Activated CD8-positive, alpha-beta memory T cell treated with anti-CD3 and anti-CD28 coated beads for 36 hours (primary cell): Measurements from ENCODE around the gene DDX46. TPM values are rescaled to one million over a fixed set of nuclear protein-coding genes. Genes with fewer than 3 reads are reported as not detected.

ENCODE experiments used
- CTCF ChIA-PET: fragments of 350-600 bp; sonication (Branson Sonifier 250); formaldehyde crosslinking; loops from one replicate; lab custom pipeline; 2021; ENCODE audit warnings: antibody characterized with exemption; lab: Charles Lee
- POLR2A ChIA-PET: fragments of 350-600 bp; sonication (Branson Sonifier 250); formaldehyde crosslinking; loops from one replicate; lab custom pipeline; 2021; ENCODE audit warnings: antibody characterized with exemption; lab: Charles Lee
- total RNA-seq, 2 experiments: library from RNA; stranded (reverse); gene quantifications; one replicate each; pipeline ENCODE4 v1.2.3, GENCODE V29; 2021

Gene DDX46
- total RNA-seq, 2 experiments from 2014 or later = 80.4 to 81.7 TPM

DNA sequence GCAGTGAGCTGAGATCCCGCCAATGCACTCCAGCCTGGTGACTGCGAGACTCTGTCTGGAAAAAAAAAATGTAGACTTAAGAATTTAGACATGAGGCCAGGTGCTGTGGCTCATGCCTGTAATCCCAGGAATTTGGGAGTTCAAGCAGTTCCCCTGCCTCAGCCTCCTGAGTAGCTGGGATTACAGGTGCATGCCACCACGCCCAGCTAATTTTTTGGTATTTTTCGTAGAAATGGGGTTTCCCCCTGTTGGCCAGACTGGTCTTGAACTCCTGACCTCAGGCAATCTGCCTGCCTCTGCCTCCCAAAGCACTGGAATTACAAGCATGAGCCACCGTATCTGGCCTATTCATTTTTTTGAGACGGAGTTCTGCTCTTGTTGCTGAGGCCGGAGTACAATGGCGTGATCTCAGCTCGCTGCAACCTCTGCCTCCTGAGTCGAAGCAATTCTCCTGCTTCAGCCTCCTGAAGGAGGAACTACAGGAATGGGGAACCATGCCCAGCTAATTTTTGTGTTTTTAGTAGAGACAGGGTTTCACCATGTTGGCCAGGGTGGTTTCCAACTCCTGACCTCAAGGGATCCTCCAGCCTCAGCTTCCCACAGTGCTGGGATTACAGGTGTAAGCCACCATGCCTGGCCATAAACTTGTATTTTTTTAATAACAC is 14.0 kb downstream of the DDX46 start:
- POLR2A ChIA-PET = no interaction called here
- CTCF ChIA-PET = interaction anchor here (0.7 to 1.3 kb wide), 3 partner anchors 10 to 74 kb away, joined by 3 read pairs; no protein-coding TSS in a partner anchor

DNA sequence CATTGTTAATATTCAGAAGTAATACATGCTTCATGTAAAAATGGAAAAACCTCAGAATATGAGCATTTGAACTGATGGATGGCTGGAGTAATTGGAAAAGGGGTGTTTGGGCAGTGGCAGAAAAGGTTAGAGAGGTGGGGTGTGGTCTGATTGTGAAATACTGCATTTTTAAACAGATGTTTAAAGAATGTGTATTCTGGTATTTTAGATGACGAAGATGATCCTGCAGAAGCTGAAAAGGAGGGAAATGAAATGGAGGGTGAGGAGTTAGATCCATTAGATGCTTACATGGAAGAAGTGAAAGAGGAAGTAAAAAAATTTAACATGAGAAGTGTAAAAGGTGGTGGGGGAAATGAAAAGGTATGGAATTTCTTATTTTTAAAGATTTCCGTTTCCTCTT is 18.8 kb downstream of the DDX46 start:
- POLR2A ChIA-PET = no interaction called here
- CTCF ChIA-PET = interaction anchor here (0.6 to 1.0 kb wide), 3 partner anchors 19 to 101 kb away, joined by 3 read pairs; no protein-coding TSS in a partner anchor

DNA sequence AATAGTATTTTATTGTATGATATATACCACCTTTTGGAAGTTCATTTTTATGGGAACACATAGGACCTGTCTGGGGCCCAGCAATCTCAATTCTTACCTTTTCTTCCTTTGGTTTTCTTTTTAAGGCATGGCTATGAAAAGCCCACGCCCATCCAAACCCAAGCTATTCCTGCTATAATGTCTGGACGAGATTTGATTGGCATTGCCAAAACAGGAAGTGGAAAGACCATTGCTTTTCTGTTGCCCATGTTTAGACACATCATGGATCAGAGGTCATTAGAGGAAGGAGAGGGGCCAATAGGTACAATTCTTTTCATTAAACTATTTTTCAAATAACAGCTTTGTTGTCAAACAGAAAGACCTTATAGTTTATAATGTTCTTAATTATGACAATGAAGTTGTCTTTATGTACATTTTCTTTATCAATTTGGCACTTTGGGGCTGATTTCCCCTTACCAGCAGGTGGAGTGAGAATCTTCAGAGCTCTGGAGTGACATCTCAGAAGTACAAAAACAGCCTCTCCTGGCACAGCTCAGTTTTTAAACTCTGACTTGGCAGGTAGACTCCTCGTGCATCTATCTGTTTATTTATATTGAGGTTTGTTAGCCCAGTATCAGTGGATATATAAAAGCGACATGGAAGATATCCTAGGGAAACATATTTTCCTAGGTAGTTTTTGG is 25.8 kb downstream of the DDX46 start:
- CTCF ChIA-PET = interaction anchor here (0.6 to 1.1 kb wide), 2 partner anchors 116 to 120 kb away, joined by 3 read pairs; partner anchors contain the start of gene PCBD2
- POLR2A ChIA-PET = no interaction called here

DNA sequence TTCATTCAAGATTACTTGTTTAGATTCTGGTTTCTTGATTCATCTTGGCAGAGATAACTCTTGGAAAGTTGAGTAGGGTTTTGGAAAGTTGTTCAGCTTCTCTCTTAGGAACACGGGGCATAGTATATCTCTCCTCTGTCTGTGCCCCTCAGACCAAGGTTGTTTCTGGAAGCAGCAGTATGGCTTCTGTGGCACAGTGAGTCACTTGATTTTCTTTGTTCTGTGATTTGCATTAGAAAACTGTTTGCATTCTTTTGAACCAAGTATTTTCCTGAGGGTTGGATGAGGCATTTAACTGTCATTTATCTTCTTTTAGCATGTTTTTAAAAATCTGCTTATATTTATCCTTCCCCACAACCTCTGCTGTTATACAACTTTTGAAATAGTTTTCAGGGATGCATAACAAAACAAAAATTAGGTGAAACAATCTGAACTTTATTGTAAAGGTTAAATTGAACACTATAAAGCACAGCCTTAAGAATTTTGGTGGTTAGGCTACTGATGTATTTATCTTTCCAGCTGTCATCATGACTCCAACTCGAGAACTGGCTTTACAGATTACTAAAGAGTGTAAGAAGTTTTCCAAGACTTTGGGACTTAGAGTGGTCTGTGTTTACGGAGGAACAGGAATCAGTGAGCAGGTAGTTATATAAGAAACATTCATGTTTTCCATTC is 26.5 kb downstream of the DDX46 start:
- ChIA-PET POLR2A (no interaction called here), CTCF (interaction anchor here (1.1 kb wide), 1 partner anchor 120 kb away, joined by 3 read pairs; the partner anchor contains the start of gene PCBD2)

DNA sequence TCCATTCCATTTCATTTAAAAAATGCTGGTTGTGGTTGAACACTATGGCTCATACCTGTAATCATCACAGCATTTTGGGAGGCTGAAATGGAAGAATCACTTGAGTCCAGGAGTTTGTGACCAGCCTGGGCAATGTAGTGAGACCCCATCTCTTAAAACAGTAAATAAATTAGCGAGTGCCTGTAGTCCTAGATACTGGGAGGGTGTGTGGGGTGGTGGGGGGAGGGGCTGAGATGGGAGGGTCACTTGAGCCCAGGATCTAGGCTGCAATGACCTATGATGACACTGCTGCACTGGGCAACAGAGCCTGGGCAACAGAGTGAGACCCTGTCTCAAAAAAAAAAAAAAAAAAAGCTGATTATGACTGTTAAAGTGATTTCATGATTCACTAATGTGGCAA is 29.1 kb downstream of the DDX46 start:
- POLR2A ChIA-PET = no interaction called here
- CTCF ChIA-PET = interaction anchor here (0.6 kb wide), 1 partner anchor 74 kb away, joined by 4 read pairs; no protein-coding TSS in a partner anchor

DNA sequence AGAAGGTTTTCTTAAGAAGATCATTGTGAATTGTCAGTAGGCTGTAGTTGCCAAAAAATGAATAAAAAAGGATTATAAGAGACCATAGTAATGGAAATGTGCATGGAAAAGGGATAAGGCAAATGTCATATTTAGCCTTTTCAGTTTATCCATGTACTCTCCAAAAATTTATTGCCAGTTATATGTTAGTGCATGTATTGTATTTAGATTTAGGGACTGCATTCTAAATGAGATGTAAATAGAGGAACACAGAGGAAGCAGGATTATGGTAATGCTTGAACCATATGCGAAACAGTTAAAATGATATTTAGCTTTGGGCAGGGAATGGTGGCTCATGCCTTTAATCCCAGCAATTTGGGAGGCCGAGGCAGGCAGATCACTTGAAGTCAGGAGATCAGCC is 33.0 kb downstream of the DDX46 start:
- POLR2A ChIA-PET = no interaction called here
- CTCF ChIA-PET = no interaction called here

DNA sequence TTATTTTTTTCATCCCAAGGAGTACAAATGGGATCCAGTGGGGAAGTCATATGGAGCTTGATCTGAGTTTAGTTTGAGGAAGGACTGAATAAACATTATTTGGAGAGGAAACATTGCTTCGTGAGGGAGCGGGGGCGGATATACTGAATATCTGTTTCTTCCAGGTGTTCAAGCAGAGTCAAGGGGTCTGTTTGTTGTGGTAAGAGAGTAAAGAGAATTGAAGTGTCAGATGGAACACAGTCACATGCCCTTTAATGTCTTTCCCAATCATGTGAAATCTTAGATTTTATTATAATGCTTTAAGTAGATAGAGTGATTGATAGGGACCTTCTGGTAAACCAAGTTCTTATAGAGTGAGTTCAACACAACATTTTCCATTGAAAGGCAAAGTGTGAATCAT is 33.7 kb downstream of the DDX46 start:
- ChIA-PET CTCF (no interaction called here), POLR2A (no interaction called here)

DNA sequence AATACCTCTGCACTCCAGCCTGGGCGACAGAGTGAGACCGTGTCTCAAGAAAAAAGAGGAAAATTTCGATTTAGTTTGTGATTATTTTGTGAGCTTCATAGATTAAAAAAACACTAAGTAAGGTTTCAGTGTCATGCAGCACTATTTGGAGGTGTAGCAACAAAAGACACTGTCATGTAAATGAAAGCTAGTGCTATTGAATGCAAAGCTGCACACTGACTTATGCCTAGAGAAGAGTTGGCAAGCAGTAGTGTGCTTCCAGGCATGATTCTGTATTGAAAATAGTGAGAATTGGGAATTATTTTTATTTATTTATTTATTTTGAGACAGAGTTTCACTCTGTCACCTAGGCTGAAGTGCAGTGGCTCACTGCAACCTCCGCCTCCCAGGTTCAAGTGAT is 34.5 kb downstream of the DDX46 start:
- ChIA-PET CTCF (no interaction called here), POLR2A (interaction anchor here (0.6 kb wide), 1 partner anchor 28 kb away, joined by 12 read pairs; no protein-coding TSS in a partner anchor)

DNA sequence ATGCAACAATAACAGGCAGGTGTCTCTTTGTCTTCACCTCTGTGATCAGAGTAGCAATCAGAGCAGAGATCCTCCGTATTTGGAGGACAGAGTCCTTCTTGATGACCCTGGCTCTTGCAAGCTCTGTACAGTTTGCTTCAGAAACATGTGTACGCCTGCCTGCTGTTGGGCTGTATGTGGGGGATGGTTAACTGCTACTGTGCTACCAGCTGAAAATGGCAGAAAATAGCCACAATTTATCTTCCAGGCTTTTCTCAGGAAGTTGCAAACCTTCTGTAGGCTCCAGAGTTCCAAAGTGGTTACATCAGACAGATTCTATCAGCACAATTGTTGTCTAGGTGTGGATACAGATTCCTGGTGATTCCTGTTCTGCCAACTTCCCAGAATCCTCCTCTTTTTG is 35.5 kb downstream of the DDX46 start:
- ChIA-PET POLR2A (no interaction called here), CTCF (no interaction called here)

DNA sequence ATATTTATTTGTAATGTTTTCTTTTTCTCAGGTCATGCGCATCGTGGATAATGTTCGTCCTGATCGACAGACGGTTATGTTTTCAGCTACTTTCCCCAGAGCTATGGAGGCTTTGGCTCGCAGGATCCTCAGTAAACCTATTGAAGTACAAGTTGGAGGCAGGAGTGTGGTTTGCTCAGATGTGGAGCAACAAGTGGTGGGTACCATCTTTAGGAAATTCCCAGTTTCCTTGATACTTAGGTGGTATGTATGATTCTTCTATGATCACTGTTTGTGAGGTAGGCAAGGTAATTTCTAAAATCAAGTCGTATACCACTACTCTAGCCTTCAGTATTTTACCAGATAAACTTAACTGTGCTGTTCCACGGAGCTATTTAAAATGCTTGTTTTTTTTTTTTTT is 36.2 kb downstream of the DDX46 start:
- ChIA-PET POLR2A (no interaction called here), CTCF (no interaction called here)

DNA sequence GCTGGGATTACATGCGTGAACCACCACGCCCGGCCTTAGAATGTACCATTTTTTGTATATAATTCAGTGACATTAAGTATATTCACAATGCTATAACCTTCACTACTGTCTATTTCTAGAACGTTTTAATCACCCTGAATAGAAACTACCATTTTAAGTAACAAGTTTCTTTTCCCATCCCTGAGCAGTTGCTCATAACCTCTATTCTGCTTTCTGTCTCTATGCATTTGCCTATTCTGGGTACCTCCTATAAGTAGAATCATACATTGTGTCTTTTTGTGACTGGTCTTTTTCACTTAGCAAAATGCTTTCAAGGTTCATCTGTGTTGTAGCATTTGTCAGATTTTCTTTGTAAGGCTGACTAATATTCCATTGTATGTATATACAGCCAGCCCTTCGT is 39.9 kb downstream of the DDX46 start:
- POLR2A ChIA-PET = interaction anchor here (0.7 kb wide), 1 partner anchor 341 kb away, joined by 4 read pairs; no protein-coding TSS in a partner anchor

DNA sequence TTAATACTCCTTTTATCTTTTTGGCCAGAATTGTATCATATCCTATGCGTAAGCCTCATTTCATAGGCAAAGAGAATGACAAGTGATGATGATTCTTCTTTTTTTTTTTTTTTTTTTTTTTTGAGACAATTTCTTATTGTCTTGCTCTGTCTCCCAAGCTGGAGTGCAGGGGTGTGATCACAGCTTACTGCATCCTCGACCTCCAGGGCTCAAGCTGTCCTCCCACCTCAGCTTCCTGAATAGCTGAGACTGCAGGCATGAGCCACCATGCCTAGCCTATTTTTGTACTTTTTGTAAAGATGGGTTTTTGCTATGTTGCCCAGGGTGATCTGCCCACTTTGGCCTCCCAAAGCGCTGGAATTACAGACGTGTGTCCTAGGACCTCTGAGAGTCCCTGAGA is 45.2 kb downstream of the DDX46 start:
- CTCF ChIA-PET = no interaction called here
- POLR2A ChIA-PET = no interaction called here

More for the DNA sequence above, 39.9 kb downstream of the DDX46 start:
- CTCF ChIA-PET = no interaction called here

DNA sequence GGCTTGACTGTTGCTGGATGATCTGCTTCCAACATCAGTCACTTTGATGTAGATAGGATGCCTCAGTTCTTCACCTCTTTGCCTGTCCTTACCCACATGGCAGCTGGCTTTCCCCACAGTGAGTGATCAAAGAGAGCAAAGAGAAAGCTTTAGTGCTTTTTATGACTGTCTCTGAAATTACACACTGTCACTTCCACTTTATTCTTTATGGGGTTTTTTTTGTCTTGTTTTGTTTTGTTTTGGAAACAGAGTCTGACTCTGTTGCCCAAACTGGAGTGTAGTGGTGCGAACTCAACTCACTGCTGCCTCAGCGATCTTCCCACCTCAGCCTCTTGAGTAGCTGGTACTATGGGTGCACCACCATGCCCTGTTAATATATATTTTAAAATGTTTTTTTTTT is 54.8 kb downstream of the DDX46 start:
- POLR2A ChIA-PET = no interaction called here
- CTCF ChIA-PET = no interaction called here

DNA sequence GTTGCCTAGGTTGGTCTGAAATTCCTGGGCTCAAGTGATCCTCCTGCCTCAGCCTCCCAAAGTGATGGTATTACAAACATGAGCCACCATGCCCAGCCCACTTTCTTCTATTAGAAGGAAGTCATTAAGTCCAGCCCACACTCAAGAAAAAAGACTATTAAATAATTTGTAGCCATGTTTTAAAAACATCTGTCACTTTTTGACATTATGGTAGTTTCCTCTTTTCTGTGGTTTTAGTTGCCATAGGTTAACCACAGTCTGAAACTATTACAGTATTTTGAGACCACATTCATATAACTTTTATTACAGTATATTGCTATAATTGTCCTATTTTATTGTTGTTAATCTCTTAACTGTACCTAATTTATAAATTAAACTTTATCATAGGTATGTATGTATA is 55.2 kb downstream of the DDX46 start:
- POLR2A ChIA-PET = no interaction called here
- CTCF ChIA-PET = no interaction called here

DNA sequence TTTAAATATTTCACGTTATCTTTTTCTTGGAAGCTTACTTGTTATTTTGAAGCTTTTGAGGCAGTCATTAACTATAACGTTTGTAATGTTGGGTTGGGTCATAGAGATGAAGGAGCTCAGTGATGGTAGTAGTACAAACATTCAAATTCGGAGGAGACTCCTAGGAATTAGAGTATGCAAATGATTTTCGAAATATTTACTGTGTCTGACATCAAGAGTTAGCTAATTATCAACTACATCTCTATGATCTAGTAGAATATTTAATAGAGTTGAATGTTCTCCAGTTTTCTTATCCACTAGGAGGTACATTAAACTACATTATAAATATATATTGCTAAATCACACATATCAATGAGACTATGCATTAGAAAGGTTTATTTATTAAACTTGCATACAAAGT is 58.4 kb downstream of the DDX46 start:
- POLR2A ChIA-PET = interaction anchor here (0.7 kb wide), 1 partner anchor 11 kb away, joined by 4 read pairs; no protein-coding TSS in a partner anchor
- CTCF ChIA-PET = interaction anchor here (0.8 to 1.0 kb wide), 2 partner anchors 8 to 87 kb away, joined by 3 to 4 read pairs; partner anchors contain the start of gene PCBD2

DNA sequence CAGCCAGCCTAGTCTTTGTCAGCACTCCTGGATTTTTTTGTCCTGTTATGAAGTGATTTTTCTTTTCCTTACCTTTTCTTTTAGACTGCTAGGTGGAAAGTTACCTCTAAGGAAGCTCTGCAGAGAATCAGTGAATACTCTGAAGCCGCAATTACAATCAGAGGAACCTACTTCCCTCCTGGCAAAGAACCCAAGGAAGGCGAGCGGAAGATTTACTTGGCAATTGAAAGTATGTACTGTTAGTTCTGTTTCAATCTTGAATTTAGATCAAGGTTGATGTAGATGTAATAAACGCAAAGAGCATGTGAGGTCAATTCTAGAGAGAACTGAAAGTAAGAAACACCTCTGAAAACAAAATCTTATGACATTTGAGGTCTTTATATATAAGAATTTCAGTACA is 60.2 kb downstream of the DDX46 start:
- ChIA-PET POLR2A (interaction anchor here (0.7 kb wide), 1 partner anchor 61 kb away, joined by 4 read pairs; no protein-coding TSS in a partner anchor), CTCF (no interaction called here)

DNA sequence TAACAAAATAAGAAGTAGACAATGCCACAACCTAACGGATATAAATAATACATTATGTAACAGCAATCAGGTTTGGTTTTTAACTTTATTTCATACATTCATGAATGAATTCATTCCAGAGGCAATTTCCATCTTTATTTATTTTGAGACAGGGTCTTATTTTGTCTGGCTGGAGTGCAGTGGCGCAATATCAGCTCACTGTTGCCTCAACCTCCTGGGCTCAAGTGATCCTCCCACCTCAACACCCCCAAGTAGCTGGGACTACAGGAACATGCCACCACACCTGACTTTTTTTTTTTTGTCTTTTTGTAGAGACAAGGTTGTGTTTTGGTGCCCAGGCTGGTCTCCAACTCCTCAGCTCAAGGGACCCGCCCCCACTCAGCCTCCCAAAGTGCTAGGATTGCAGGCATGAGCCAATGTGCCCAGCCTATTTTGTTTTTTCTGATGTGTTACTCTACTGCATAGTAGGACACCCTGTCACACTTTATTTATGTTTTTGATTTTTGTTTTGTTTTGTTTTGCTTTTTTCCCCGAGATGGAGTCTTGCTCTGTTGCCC is 60.9 kb downstream of the DDX46 start:
- POLR2A ChIA-PET = no interaction called here
- CTCF ChIA-PET = no interaction called here

DNA sequence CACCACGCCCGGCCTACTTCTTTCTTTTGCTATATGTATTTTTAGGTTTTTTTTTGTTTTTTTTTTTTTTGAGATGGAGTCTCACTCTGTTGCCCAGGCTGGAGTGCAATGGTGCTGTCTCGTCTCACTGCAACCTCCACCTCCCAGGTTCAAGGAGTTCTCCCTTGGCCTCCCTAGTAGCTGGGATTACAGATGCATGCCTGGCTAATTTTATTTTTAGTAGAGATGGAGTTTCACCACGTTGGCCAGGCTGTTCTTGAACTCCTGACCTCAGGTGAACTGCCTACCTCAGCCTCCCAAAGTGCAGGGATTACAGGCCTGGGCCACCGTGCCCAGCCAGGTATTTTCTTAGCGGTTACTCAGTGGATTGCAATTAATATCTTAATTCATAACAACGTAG is 63.3 kb downstream of the DDX46 start:
- ChIA-PET CTCF (interaction anchor here (0.6 kb wide), 1 partner anchor 44 kb away, joined by 3 read pairs; no protein-coding TSS in a partner anchor), POLR2A (no interaction called here)

DNA sequence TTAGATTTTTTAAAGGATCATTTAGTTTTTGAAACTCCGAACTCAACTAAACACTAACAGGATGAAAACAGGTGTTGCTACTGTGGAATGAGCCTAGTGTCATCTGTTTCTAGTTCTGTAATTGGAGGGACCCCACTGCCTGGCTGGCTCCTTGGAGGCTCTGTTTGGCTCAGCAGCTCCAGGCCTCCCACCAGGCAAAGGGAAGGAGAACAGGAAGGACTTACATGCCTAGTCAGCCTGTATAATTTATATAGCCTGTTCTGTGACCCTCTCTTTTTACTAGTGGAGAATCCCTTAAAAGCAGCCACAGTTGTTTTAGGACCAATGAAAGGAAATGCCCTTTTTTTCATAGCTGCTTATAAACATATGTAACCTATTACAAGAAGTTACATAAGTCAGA is 66.1 kb downstream of the DDX46 start:
- ChIA-PET CTCF (no interaction called here), POLR2A (interaction anchor here (0.6 kb wide), 2 partner anchors 21 to 69 kb away, joined by 3 read pairs; partner anchors contain the start of gene C5orf24)
